HG02852 (cell line): Measurements from ENCODE around the gene TNFAIP8L1.
"Not testable (repeated sequence)": the region's sequence is repeated elsewhere in the genome, so short reads cannot be mapped to it uniquely, and the experiment has no call there.

Source experiments
- ATAC-seq: cut with Tn5 transposase; IDR thresholded peaks from one replicate; pipeline ENCODE4 v1.9.1; 2021; ENCODE audit warnings: mild to moderate bottlenecking, moderate library complexity; ENCODE audit not compliant: unreplicated experiment

Gene TNFAIP8L1

DNA sequence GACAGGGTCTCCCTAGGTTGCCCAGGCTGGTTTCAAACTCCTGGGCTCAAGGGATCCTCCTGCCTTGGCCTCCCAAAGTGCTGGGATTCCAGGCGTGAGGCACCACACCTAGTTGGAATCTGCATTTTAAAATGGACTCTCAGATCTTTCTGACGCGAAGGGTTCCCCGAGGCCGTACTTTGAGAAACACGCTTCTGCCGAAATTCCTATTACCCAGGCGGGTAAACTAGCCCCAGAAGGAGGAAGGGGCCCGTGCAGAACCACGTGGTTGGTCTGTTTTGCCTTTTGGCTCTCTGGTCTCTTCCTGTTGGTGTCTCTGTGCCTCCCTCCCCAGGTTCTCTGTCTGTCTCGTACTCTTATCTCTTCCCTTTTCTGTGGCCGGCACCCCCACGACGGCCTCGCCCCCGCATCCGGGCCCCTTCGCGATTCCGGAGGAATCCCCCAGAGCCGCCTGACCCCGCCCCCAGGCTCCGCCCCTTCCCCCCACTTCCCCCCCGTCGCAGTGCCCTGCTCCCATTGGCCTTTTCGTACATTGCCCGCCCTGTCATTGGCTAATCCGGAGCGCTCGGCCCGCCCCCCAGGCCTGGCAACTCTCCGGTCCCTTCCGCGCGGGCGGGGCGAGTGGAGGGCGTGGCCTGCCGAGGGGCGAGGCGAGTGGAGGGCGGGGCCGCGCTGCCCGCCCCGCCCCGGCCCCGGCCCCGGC lies at the start of gene TNFAIP8L1:
TNFAIP8L1 (plus strand) TSS at position 689 of the 703 bp plus-strand sequence. CDS start 12,354 bp downstream, outside the sequence.
- peak; percentile 76 for ATAC-seq

DNA sequence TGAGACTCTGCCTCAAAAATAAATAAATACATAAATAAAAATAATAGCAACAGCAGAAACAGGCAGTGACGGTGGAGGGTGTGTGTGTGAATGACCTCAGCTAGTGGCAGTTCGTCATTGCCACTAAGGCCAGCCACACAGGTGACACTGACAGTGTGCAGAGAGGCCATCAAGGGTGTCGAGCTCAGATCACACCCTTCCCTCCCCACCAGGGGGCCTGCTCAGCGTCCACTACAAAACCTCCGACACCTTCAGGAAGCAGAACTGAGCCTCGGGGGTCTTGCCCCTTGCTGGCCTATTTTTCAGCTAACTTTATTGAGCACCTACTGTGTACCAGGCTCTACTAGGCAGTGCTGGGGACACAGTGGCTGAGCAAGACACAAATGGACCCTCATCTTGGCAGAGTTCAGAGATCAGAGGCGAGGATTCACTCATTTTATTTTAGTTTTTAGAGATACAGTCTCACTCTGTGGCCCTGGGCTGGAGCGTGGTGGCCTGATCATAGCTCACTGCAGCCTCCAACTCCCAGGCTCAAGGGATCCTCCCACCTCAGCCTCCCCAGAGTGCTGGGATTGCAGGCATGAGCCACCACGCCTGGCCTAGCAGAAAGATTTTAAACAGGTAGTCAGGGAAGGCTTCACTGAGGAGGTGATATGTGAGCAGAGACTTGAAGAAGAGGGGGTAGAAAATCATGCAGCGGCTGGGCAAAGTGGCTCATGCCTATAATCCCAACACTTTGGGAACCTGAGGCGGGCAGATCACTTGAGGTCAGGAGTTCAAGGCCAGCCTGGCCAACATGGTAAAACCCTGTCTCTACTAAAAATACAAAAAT lies 49.5 kb upstream of the TNFAIP8L1 start:
- no peak for ATAC-seq

DNA sequence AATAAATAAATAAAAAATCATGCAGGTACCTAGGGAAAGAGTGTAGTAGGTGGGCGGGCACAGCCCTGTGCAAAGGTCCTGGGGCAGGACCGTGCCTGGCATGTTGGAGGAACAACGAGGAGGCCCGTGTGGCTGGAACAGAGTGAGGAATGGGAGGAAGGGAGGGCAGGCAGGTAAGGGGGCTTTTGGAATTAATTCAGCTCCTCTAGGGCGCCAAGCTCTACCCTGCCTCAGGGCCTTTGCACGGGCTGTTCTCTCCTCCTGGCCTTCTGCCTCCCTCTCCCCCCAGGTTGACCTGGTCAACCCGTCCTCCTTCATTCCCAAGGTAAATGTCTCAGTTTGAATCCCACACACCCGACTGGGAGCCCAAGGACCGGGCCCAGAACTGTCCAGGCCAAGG lies 48.8 kb upstream of the TNFAIP8L1 start:
- no peak for ATAC-seq

DNA sequence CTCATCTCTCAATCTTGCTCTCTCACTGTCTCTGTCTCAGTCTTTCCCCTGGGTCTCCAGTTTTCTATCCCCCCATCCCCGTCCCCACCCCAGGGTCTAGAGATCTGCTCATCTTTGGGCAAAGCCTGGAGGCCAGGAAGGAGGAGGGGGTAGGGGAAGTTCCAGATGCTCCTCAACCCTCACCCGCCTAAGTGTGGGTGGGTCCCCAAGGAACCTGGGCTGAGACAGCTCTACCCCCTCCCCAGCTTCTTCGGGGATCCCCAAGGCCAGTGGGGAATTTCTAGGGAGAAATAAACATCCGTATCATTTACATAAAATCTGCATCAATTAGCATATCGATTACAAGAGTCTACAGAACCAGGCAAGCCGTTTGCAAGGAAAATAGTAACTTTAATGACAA lies 48.0 kb upstream of the TNFAIP8L1 start:
- no peak for ATAC-seq

DNA sequence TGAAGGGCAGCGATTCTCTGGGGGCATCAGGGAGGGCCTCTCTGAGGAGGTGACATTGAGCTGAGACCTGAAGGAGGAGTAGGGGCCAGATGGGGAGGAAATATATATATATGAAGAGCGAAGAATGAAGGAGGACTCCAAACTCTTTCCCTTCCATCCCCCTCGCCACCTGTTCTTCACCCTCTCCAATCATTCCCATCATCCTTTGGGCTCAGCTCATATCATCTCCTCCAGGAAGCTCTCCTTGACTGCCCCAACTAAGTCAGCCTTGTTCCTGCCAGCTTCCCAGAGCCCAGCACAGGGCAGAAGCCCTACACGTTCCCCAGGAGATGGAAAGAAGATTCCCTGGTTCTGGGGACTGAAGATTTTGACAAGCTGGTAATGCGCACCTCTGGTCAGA lies 46.9 kb upstream of the TNFAIP8L1 start:
- ATAC-seq, result no peak

DNA sequence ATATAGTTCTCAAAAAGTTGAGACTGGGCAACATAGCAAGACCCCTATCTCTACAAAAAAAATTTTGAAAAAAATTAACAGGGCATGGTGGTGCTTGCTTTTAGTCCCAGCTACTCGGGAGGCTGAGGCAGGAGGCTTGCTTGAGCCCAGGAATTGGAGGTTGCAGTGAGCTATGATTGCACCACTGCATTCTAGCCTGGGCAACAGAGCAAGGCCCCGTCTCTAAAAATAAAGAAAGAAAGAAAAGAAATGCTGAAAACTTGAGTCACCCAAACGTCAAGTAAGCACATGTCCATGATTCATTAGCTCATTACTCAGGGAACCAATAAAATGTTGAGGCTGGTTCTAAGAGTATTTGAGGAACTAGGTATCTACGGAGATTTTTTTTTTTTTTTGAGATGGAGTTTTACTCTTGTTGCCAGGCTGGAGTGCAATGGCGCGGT lies 45.9 kb upstream of the TNFAIP8L1 start:
- ATAC-seq, result no peak

DNA sequence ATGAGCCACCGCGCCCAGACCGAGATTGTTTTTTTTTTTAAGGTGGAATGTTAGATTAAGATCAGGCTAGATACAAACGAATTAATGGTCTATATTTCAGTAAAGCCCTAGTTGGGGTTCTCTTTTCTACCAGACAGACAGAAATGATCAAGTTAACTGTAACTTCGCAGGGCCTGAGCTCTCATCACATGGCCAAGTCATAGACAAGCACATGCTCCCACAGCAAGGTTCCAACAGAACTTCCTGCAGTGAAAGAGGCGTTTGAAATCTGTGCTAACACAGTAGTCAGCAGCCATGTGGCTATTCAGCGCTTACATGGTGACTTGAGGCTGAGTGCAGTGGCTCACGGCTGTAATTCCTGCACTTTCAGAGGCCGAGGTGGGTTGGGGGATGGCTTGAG lies 45.1 kb upstream of the TNFAIP8L1 start:
- no peak for ATAC-seq

DNA sequence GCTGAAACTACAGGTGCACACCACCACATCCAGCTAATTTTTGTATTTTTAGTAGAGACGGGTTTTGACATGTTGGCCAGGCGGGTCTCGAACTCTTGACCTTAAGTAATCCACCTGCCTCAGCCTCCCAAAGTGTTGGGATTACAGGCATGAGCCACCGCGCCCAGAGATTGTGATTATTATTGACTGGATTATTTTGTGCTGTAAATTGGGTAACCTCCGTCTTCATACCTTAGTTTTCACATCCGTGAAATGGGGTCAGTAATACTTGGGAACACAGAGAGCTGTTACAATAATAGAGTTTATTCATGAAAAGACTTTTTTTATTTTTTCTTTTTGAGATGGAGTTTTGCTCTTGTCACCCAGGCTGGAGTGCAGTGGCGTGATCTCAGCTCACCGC lies 44.2 kb upstream of the TNFAIP8L1 start:
- ATAC-seq, result not testable (repeated sequence)

DNA sequence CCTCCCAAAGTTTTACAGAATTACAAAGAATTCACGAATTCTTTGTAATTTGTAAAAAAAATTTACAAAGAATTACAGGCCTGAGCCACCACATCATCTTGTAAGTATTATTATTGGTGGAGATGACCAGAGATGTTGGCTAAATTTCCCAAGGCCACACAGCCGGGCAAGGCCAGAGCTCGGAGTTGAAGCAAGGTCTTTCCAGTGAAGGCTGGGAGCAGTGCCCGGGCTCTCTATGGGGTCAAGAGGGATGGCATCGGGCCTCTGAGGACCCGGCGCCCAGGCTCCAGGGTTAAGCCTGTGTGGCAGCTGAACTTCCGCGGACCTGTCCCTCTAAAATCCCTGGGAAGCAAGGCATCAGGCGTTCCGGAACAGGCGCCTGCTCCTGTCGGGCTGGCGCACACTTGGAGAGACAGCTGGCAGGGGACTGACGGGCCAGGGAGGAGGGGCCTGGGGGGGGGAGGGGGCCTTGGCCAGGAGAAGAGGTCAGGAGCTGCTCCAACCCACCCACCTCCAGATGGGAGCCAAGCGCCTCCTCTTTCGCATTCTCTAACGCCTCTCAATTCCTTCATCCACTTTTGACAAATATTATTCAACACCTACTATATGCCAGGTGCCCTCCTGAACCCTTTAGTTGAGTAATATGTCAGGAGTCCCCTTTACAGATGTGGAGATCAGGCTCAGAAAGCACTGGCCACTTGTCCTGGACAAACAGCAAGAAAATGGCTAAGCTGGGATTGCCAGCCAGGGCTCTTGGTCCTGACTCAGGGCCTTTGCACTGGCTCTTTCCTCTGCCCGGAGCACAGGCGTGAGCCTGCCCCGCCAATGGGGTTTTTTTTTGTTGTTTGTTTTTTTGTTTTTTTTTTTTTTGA lies 43.0 kb upstream of the TNFAIP8L1 start:
- ATAC-seq, result no peak

DNA sequence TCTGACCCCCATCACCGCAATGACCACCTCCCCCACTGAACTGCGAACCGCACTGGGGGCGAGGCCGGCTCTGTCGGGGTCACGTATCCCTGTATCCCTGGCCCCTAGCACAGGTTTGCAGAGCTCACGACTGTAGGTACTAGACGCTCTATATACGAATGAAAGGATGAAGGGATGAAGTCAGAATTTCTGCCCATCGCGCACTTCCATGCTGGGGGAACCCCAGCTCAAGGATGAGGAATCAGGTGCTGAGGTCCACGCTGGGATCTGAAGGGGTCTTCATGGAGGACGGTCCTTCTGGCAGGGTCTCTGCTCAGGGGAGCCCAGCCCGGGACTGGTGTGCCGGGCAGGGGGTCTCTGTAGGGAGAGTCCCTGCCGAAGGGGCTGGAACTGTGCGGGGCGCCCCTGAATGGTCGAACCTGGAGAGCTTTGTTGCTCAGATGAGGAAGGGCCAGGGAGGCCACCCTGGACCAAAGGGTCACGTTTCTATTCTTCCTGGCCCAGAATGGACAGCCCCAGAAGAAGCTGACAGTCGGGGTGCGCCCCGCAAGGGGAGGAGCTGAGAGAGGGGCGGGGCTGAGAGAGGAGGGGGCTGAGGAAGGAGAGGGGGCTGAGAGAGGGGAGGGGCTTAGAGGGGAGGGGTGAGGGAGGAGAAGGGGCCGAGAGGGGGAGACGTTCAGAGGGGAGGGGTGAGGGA lies 41.9 kb upstream of the TNFAIP8L1 start:
- no peak for ATAC-seq

DNA sequence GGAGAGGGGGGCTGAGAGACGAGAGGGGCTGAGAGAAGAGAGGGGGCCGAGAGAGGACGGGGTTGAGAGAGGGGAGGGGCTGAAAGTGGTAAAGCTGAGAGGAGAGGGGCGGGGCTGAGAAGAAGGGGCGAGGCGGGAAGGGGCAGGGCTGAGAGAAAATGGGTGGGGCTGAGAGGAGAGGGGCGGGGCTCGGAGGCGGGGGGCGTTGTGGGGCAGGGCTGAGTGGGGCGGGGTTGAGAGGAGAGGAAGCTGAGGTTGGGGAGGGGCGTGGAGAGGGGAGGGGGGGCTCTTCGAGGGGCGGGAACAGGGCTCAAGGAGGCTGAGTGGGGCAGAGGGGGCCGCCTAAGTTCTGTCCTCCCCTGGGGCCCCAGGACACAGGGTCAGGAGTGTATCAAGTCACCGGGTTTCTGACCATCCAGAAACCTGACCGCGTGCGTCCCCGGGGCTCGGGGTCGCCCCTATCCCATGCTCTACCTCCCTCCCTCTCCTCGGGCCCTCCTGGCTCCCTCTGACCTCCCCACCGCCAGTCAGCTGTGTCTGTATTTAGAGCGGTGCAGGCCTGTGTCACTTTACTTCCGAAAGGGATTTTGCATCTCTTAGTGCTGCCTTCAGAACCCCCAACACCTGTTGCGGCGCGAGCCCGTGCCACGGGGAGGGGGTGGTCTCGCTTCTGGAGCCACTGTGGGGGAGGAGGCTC lies 41.2 kb upstream of the TNFAIP8L1 start:
- ATAC-seq, result no peak

DNA sequence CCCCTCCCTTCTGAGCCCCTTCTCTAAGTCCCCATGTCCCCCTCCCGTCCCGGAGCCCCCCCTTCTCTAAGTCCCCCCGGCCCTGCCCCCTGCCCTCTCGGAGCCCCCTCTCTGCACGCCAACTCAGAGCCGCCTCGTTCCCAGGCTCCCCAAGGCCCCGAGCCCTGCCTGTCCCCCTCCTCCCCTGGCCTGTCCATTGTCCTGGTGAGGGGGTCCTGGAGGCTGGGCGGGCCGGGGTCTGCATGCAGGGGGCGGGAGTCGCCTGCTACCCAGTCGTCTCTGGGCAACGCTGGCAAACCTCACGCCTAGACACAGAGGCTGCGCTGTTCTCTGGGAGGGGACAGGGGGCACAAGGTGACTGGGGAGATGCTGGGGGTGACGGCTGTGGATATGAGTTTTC lies 40.6 kb upstream of the TNFAIP8L1 start:
- no peak for ATAC-seq

DNA sequence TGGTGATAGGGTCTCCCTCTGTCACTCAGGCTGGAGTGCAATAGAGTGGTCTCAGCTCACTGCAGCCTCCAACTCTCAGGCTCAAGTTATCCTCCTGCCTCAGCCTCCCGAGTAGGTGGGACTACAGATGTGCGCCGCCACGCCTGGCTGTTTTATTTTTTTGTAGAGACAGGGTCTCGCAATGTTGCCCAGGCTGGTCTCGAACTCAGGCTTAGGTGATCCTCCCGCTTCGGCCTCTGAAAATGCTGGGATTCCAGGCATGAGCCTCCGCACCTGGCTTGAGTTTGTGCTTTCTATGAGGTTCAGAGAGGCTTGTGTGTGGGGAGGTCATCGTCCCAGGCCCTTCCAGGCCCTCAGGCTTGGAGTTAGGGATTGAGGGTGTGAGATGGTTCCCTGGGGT lies 39.2 kb upstream of the TNFAIP8L1 start:
- ATAC-seq, result no peak

DNA sequence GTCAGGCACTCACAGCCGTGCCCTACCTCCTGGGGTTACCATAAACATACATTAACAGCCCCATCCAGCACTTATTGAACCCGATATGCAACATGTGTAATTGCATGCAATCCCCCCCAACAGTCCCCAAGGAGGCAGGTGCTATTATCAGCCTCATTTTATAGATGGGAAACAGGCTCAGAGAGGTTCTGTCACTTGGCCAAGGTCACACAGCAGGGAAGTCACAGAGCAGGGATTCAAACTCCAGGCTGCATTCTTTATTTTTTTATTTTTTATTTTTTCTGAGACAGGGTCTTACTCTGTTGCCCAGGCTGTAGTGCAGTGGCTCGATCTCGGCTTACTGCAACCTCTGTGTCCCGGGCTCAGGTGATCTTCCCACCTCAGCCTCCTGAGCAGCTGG lies 38.4 kb upstream of the TNFAIP8L1 start:
- ATAC-seq, result no peak

DNA sequence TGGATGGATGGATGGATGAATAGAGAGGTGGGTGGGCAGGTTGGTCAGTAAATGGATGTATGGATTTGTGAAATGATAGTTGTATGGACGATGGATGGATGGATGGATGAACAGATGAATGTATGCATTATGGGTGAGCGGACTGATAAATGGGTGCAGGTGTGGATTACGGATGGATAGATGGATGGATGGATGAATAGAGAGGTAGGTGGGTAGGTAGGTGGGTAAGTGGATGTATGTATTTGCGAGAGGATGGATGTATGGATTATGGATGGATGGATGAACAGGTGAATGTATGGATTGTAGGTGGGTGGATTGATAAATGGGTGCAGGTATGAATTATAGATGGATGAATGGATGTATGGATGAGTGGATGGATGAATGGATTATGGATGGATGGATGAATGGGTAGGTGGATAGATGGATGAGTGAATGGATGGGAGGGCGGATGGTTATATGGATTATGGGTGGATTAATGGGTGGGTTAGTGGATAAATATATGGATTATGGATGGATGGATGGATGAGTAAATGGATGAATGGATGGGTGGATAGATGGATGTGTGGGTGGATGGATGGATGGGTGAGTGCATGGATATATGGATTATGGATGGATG lies 37.0 kb upstream of the TNFAIP8L1 start:
- ATAC-seq, result no peak

DNA sequence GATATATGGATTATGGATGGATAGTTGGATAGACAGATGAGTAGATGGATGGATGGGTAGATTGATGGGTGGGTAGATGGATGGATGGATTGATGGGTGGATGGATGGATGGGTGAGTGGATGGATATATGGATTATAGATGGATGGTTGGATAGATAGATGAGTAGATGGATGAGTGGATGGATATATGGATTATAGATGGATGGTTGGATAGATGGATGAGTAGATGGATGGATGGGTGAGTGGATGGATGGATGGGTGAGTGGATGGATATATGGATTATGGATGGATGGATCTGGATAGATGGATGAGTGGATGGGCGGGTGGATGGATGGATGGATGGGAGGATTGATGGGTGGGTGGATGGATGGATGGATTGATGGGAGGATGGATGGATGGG lies 36.4 kb upstream of the TNFAIP8L1 start:
- no peak for ATAC-seq

DNA sequence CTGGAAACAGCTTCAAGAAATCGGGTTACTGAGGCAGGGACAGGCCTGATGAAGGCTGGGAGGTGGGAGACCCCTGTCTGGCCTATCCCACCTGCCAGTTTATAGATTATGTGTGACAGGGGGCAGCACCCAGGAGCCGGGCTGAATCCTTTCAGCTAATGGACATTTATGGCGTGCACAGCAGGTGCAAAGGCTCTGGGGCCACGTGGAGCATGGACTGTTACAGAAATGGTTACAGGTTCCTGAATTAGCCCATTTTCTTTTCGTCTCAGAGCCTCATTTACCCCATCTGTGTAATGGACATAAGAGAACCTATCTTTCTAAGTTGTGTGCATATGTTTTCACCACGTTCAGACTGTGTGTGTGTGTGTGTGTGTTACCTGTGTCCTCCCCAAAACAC lies 34.4 kb upstream of the TNFAIP8L1 start:
- no peak for ATAC-seq

DNA sequence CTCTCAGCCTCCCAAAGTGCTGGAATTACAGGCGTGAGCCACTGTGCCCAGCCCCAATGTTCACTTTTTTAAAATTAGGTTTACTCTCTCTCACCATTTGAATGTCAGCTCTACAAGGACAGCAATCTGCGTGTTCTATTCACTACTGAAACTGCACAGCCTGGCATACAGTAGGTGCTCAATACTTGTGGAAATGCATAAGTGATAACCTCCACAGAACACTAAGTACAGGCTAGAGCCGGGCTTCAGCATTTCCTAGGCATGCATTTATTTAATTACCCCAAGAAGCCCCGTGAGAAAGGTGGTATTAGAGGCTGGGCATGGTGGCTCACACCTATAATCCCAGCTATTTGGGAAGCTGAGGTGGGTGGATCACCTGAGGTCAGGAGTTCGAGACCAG lies 33.1 kb upstream of the TNFAIP8L1 start:
- no peak for ATAC-seq

DNA sequence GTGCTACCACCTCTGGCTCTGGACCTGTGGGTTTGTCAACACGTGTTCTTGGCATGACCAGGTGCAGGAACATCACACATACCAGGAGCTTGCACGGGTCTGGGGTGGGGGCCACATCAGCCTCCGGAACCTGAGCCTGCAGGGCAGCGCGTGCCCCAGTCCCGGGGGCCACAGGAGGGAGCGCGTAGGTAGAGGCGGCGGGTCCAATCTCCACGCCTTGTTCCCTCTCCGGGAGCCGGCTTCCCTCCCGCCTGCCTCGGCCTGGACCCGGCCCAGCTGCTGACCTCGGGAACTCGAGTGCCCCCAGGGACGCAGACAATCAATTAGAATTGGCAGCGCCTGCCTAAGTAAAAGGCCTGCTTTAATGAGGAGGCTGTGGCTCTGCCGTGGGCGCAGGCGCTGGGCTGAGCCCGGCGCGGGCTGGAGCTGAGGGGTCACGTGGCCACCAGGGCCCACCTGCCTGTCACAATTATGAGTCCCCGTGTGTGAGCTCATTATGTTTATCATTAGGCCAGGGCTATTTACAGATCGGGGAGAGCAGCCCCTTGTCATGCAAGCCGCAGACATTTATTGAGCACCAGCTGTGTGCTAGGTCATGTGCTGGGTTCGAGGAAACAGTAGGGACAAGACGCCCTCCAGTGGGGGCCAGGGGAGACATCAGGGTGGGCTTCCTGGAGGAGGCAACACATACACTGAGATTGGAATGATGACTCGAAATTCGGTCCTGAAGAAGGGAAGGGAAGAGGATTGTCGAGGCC lies 32.2 kb upstream of the TNFAIP8L1 start:
- no peak for ATAC-seq
